ENCODE results near the gene FOXR1. TPM values are rescaled to one million over a fixed set of nuclear protein-coding genes. Genes with fewer than 3 reads are reported as not detected.

Gene FOXR1
- total and polyA plus RNA-seq, 2 donors (not counting 3 experiments of a cell fraction or from before 2014, with no cell fraction given), result not detected

DNA sequence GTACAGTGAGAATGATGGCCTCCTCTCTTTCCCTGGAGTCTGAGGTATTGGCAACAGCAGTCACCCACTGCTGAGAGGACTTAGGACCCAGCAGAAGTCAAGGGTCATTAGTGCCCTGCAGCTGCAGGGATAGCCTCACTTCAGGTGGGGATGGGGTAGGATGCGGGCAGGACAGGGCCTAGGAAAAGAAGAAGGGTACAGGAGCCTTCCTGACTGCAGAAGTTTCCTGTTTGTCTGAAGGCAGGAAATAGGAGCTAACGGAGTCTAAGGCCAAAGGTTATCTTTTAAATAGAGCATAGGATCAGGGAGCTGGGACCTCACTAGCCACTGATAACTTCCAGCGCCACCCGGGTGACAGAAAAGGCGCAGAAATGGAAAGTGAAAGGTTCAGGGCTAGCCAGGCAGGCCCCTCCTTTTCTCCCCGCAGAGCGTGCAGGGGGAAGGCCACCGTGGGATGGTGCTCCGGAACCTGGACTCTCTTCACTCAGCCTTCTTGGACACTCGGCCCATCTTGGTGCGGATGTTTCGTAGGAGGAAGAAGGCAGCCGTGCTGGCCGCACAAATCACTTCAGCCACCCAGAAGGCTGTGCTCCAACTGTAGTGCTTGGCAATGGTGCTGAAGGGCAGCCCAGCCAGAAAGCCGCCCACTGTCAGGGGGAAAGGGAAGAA is 53.0 kb downstream of the FOXR1 start:
- peaks cover 10% of the 10 kb centered on the region for H3K79me2 ChIP-seq (ENCODE audit: control insufficient read depth, insufficient read depth, low read length)
- FAIRE-seq (no peak), DNase-seq (ENCODE audit: low read depth, low spot score) (no peak)
- no peaks in the 10 kb centered on the region for H3K9me3 ChIP-seq (replicated peaks; ENCODE audit: control insufficient read depth, insufficient read depth, low read length)
- dilution Hi-C loops (cut with MboI; ENCODE audit: extremely low pct_ligation_motif_present, low sequenced_read_pairs) (no loop called here), intact Hi-C loops (cut with micrococcal nuclease) (no loop called here)
- no peak overlapping the region for H3K27ac ChIP-seq (ENCODE audit: insufficient read depth, low read depth, low read length)
- H3K36me3 ChIP-seq (ENCODE audit: control insufficient read depth in 2 of 2, extremely low read depth in 1 of 2, insufficient read depth in 2 of 2, low read length in 2 of 2), result peaks cover 6 to 19% of the 10 kb centered on the region in 2 experiments
- ChIA-PET CTCF (interaction anchor here (1.0 to 1.1 kb wide), 2 partner anchors 27 to 314 kb away, joined by 3 read pairs; no protein-coding TSS in a partner anchor), POLR2A (no interaction called here)
- H3K9ac ChIP-seq (replicated peaks; ENCODE audit: extremely low read depth, insufficient read depth, low read length), result no peak overlapping the region
- peaks cover 19% of the 10 kb centered on the region for H3K4me1 ChIP-seq (ENCODE audit: control insufficient read depth, extremely low read depth, insufficient read depth, low read length)
- TF ChIP-seq GATA2 (IDR thresholded peaks at IDR 0.05; ENCODE audit: insufficient read depth, insufficient read length, low read depth, low read length) (no peak), MAX (IDR thresholded peaks at IDR 0.05; ENCODE audit: insufficient read depth, insufficient read length) (no peak), FOS (IDR thresholded peaks at IDR 0.05; ENCODE audit: borderline replicate concordance, insufficient read depth, low read length) (no peak), CTCF (IDR thresholded peaks at IDR 0.05; ENCODE audit: extremely low read depth in 1 of 2, insufficient read depth in 1 of 2, low read depth in 1 of 2, low read length in 2 of 2) (no peak), EZH2 (IDR thresholded peaks at IDR 0.05; ENCODE audit: borderline replicate concordance, low read depth, low read length, severe bottlenecking) (no peak)
- H3K27me3 ChIP-seq (ENCODE audit: control insufficient read depth in 2 of 2, insufficient read depth in 2 of 2, low read length in 2 of 2), result no peaks in the 10 kb centered on the region
- H3K4me3 ChIP-seq (replicated peaks in 1 of 3; ENCODE audit: insufficient read depth in 1 of 3, low read depth in 1 of 3, low read length in 3 of 3), result no peak overlapping the region
- H3K4me2 ChIP-seq (ENCODE audit: insufficient read depth, low read length), result no peak overlapping the region
- BruUV-seq (replicated peaks), result no TSS peak
- H4K20me1 ChIP-seq (replicated peaks; ENCODE audit: control insufficient read depth, extremely low read depth, insufficient read depth, low read length), result no peaks in the 10 kb centered on the region
- H2AFZ ChIP-seq (ENCODE audit: low read depth, low read length), result no peak overlapping the region
- no peaks in the 10 kb centered on the region for H3K9me1 ChIP-seq (replicated peaks; ENCODE audit: control insufficient read depth, extremely low read depth, insufficient read depth, low read length)

All from endothelial cell of umbilical vein (primary cell).